ENCODE results near the gene C6orf47.

- no peak for TF ChIP-seq EZH2 (IDR thresholded peaks at IDR 0.05; ENCODE audit: borderline replicate concordance, low read length)
- no peak for TF ChIP-seq CTCF (conservative IDR thresholded peaks at IDR 0.05 in 1 of 2, IDR thresholded peaks at IDR 0.05 in 1 of 2; ENCODE audit: extremely low read depth in 1 of 2, insufficient read depth in 1 of 2, low read depth in 1 of 2, low read length in 2 of 2)
Measured at GRCh38 chr6:31614075-31614619, 46.4 kb downstream of the C6orf47 start.
